Right lung (tissue), 5 donors: Measurements from ENCODE around the gene TEK. TPM values are rescaled to one million over a fixed set of nuclear protein-coding genes. Genes with fewer than 3 reads are reported as not detected.
"Not testable (repeated sequence)": the region's sequence is repeated elsewhere in the genome, so short reads cannot be mapped to it uniquely, and the experiment has no call there.

Experiments used
- DNase-seq, 2 donors: peaks; one replicate each; pipeline ENCODE4 v3.0.0-alpha.2; 2013
- polyA plus RNA-seq, 5 donors: library from polyadenylated mRNA; unstranded; fragments of 120-200 nt; gene quantifications; one replicate each; pipeline versions ENCODE4 v1.2.1 to v1.2.3, GENCODE V29; 2013; ENCODE audit warnings: inconsistent platforms in 1 of 5, low replicate concordance in 1 of 5; ENCODE audit not compliant: insufficient read length in 5 of 5, insufficient read depth in 1 of 5

Gene TEK
- polyA plus RNA-seq, 5 donors, result 33.0 to 55.7 (median 52.6) TPM

DNA sequence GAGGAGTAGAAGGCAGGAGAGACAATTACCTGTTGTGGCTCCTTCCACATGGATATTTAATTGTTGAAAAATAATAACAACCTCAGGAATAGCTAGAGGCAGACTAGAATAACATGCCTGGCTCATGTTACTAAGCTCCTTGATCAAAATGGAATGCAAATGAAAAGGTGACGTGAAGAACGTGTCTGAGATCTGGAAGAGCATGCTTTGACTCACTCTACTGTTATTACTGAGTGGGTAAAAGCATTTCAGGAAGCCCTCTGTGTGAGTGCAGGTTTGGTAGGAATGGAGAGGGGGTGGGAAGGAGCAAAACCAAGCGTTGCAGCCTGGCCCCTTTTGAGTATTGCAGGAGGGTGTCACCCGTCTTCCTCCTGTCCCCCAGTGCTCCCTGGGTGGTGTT, 103.2 kb downstream of the TEK start:
- no peak for DNase-seq

DNA sequence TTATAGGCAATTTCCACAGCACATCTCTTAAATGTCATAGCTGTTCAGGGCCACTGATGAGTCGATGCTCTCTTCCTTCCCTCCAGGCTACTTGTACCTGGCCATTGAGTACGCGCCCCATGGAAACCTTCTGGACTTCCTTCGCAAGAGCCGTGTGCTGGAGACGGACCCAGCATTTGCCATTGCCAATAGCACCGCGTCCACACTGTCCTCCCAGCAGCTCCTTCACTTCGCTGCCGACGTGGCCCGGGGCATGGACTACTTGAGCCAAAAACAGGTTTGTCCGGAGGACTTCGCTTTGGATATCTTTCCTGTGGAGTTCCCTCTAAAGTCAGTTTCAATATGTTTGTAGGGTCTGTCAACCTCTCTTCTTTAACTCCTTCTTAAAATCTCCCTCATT, 103.6 kb downstream of the TEK start:
- no peak for DNase-seq

DNA sequence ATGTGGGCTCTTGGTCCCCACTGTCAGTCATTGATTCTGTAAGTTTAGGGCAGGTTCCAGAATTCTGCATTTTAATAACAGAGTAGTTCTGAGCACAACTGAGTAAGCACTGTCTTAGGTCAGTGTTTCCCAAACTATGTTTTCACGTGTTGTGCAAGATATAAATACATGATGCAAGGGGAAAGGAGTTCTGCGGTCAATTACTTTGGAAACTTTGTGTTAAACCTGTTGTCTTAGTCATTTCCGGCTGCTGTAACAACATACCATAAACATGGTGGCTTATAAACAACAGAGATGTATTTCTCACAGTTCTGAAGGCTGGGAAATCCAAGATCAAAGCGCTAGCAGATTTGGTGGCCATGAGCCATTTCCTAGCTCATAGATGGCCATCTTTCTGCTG, 118.2 kb downstream of the TEK start:
- DNase-seq, result no peak

DNA sequence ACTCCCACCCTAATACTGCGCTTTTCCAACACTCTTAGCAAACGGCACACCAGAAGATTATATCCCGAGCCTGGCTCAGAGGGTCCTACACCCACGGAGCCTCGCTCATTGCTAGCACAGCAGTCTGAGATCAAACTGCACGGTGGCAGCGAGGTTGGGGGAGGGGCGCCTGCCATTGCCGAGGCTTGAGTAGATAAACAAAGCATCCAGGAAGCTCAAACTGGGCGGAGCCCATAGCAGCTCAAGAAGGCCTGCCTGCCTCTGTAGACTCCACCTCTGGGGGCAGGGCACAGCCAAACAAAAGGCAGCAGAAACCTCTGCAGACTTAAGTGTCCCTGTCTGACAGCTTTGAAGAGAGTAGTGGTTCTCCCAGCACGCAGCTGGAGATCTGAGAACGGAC, 130.6 kb downstream of the TEK start:
- DNase-seq, result not testable (repeated sequence)

DNA sequence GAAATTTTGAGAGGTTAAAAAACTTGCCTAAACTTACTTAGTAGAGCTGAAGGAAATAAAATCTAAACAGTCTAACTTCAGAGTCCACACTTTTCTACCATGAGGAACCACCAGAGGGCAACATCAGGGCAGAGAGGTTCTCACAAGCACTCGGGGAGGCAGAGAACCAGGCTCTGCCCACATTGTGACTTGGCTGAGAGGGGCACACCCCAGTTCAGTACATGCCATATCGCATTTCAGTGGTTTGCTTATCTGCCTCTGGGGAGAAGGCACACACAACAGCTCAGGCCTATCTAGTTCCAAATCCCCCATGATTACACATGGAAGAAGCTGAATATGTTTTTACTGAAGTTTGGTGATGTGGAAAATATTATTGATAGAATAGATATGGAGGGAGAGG, 138.7 kb downstream of the TEK start:
- DNase-seq, result peak; percentile 9 to 11

DNA sequence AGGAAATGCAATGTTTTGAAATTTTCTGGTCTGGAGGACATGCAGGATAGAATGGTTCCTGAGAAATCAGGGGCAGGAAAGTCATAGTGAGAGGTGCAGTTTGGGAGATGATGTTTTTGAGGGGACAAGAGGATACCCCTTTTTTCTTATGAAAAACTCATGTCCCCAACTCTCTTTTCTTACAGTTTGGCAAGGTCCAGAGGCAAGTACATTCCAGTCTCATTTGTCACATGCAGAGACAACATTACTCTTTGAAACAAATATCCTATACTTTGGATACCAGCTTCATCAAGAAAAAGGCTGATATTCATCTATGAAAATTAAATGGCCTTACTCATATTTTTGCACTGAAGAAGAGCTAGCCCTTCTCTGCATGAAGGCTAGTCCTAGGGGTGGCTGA, 139.7 kb downstream of the TEK start:
- DNase-seq, result no peak

DNA sequence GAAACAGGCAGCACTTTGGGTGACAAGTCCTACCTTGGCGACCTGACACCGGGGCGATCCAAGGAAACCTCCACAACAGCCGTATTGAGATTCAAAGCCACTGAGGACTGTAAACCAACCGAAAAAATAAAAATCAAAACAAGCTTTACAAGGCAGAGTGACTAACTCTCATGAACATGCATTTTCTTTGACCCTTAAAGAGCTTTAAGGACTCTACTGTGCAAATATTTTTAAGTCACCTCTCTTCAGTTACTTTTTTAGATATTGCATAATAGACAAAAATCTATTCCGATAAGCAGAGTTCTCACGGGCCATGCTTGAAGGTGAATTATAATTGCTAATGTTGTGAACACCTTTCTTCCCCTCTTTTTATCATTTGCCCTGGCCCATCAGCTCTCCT, 149.6 kb downstream of the TEK start:
- no peak for DNase-seq

DNA sequence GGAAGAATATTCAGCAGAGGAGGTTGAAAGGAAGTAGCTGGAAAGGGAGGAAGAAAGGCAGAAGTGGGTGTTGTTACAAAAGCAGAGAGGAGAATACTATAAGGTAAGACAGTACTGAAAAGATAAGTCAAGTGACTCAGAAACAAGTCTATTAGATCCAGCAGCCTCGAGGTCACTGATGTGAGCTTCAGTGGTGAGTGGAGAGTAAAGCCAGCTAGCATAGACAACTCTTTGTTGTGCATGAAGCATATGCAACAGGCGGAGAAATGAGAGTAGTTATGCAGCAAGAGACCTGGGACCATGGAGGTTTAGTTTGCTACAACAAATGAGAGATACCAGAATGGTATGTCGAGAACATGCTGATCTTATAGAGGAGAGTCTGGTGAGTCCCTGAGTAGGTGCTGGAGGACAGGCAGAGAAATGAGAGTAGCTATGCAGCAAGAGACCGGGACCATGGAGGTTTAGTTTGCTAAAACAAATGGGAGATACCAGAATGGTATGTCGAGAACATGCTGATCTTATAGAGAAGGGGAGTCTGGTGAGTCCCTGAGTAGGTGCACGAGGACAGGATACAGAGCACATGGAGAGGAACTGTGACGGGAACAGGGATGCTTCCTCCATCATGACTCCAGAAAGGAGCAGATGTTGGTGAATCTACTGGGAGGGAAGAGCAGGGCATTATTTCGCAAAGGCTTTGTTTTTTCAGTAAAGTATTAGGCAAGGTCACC, 151.9 kb downstream of the TEK start:
- DNase-seq, result no peak

DNA sequence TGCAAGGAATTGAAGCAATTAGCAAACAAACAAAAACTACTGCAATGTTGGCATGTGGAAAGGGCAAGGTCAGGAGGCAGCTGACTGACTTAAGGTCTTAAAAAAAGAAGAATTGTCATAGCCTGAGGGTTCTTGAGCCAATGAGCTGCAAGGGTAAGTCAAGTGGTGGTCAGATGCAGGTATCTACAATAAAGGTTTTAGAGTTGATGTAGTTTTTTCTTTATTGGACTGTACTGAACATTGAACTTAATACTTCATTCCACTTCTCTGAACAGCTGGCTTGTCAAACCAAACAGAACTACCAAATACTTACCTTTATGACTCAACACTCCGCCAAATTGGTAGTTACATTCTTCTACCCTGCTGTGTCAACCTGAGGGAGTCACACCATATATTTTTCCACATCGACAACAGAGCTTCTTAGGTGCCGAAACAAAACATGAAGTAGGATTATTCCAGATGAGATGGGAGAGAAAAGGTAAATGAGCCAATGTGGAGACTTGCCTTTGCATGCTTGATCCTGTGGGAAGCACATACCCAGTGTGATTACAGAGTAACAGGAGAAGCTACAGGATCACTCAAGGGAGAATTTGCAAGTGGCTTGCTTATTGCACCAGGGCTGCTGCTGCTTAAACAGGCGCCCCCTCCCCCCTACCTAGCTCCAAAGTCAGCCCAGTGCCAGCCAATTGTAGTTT, 152.6 kb downstream of the TEK start:
- DNase-seq, result no peak

DNA sequence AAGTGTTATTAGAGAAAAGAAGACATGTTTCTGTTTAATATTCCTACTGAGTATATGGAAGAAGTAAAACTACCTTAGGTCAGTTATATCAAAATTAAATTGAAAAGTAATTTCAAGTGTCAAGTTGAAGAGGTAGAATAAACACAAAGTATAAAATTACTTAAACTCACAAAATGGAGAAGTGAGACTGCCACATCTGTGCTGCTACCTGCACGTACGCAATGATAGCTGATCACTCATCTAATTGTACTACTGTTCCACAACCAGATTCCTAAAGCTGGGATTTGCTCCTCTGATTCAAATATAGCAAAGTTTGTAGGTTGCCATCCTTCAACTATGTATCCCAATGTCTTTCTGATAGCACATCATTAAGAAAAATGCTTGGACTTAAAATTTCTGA, 163.1 kb downstream of the TEK start:
- no peak for DNase-seq

DNA sequence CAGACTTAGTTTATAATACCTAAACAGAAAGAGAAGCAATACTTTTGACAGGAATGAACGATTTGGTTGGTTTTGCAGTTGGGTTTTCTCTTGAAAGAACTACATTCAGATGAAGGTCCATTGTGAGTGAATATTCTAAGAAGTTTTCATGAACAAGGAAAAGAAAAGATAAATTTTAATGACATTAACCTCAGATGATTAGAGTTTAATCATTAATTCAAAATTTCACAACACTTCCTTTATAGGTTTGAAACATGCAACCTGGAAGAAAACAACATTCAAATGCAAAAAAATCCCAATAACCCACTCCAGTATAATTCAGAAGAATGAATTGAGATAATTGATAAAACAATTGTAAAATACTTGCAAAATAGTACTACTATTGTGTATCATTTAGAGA, 164.2 kb downstream of the TEK start:
- no peak for DNase-seq

DNA sequence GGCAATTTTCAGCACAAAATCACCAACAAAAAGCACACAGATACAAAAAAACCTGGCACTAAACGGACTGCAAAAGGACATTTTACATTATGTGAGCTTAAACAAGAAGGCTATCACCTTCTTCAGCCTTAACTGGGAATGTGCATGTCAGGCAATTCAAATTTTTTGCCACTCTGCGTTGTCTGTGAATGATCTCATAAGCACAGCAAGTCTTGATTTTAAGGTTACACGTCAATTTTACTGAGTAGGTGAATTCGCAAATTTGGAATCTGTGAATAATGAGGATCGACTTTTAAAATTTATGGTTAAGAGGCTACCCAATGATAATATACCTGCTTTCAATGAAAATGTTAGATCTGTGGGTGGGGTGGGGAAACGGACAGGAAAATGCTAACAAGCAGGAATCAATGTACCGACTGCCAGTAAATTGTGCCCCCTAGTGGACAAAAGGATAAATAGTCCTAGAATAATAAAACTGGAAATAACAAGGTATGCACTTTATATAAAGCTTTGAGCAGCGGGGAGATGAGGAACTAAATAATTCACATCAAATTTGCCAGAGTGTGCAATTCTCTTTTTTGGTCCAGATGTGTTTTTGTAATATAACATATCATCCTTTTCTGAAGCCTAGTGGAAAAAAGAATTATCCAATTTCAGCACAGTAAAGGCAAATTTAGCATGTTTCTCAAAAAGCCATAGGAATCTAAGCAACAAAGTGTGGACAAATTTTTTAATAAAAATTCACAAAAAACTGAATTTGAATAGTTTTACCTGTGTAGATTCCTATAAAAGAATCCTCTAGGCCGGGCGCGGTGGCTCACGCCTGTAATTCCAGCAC, 167.4 kb downstream of the TEK start:
- DNase-seq, result peak; percentile 56 to 65

DNA sequence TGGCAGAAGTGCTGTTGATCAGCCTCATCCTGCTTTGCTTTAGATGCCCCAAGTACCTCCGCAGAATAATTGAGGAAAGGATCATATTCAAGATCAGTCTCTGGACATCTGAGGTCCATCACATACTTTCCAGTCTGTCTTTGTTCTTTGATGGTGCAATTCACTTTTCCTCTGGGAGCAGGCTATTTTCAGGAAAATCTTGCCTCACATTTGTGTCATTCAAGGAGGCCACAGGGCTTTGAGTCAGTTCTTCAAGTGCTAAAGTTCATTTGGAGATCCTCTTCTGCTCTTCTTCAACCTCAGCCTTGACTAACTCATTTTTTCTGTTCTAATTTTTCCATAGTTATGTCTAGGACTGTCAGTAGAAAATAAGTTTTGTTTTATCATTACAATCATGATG, 169.3 kb downstream of the TEK start:
- no peak for DNase-seq

DNA sequence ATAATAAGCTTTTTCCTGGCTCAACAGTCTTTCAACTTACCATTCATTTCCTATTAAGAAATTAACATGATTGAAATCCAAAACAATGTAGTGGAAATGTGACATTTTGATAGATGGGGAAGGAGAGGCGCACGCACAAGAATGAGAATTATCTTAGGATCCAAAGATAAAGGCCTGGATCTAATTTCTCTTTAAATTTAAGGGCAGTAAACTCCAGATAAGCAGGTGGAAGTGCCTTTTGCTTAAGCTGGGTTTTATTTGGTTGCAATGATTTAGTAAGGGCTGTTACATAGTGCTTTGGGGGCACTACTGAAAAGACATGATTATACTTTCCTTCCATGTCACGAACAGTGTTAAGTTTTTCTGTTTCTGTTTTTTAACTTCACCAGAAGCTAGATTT, 170.6 kb downstream of the TEK start:
- no peak for DNase-seq

Other genes with a start within 250 kb of the TEK start
- 10 to 100 TPM; 26.2 to 35.4 (median 31.6) TPM for gene CAAP1, start 216.4 kb upstream of the TEK start, polyA plus RNA-seq
- 10 to 100 TPM; 24.2 to 38.5 (median 33.8) TPM for gene PLAA, start 162.0 kb upstream of the TEK start, polyA plus RNA-seq
- gene IFT74, start 152.8 kb upstream of the TEK start, polyA plus RNA-seq, result 10 to 100 TPM; 22.6 to 36.0 (median 35.5) TPM
- under 1 TPM; 0.15 to 0.81 (median 0.26) TPM for gene LRRC19, start 103.6 kb upstream of the TEK start, polyA plus RNA-seq
- gene EQTN, start 187.9 kb downstream of the TEK start, polyA plus RNA-seq, result under 1 TPM in 4 of 5 donors, not detected in 1; 0.44 to 0.52 (median 0.48) TPM